ENCODE results near the gene SLC25A29. TPM values are rescaled to one million over a fixed set of nuclear protein-coding genes. Genes with fewer than 3 reads are reported as not detected.
"Not testable (repeated sequence)": the region's sequence is repeated elsewhere in the genome, so short reads cannot be mapped to it uniquely, and the experiment has no call there.

Gene SLC25A29
- total RNA-seq, 2 experiments from 2014 or later = 8.9 to 9.8 TPM

DNA sequence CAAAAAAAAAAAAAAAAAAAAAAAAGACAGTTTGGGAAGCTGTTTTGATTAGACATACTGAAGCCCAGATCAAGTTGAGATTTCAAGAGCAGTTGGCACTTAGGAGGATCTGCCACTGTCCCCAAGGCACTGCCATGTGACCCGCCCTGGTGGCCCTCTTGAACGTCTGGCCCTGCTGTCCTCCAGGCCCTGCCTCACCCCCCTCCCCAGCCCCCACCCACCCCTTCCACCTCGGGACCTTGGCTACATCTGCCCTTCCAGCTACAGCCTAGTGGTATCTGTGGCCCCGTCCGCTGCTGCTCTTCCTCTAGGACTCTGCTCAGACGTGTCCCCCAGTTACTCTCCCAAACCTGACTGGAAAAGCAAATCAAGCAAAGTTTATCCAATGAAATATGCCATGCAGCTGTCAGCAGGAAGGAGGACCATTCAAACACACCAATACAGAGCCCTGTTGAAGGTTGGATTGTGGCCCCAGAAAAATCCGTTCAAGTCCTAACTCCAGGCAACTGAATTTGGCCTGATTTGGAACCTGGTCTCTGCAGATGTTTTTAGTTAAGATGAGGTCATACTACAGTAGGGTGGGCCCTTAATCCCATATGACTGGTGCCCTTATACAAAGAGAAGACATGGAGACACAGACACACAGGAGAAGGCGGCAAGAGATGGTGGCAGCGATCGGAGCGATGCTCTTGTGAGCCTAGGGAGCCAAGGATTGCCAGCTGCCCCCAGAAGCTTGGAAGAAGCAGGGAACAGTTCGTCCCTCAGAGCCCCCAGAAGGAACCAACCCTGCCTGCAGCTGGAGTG lies 17.7 kb downstream of the SLC25A29 start:
- intact Hi-C loops (cut with micrococcal nuclease) = loop anchor here (5.0 kb wide), 1 partner anchor 496 kb away; the partner anchor contains the start of gene EML1
- no peaks in the 10 kb centered on the region for H3K36me3 Mint-ChIP-seq (ENCODE audit: low read depth)
- H3K27me3 Mint-ChIP-seq (ENCODE audit: low read depth) = no peaks in the 10 kb centered on the region
- H3K4me3 Mint-ChIP-seq = no peak overlapping the region
- DNase-seq = no peak
- no peak overlapping the region for H3K27ac Mint-ChIP-seq
- no peaks in the 10 kb centered on the region for H3K9me3 Mint-ChIP-seq
- CTCF ChIA-PET = interaction anchor here (1.0 to 2.2 kb wide), 2 partner anchors 14 to 46 kb away, joined by 3 to 6 read pairs; no protein-coding TSS in a partner anchor
- peaks cover 7% of the 10 kb centered on the region for H3K4me1 Mint-ChIP-seq (ENCODE audit: low read depth)

DNA sequence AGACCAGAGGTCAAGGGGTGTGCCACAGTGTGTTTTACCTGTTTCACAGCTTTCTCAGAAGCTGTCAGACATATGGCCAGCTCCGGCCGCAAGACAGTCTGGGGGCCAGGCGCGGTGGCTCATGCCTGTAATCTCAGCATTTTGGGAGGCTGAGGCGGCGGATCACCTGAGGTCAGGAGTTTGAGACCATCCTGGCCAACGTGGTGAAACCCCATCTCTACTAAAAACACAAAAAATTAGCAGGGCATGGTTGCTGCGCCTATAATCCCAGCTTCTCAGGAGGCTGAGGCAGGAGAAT lies 18.3 kb downstream of the SLC25A29 start:
- H3K4me3 Mint-ChIP-seq; H3K4me1 Mint-ChIP-seq (ENCODE audit: low read depth); H3K27me3 Mint-ChIP-seq (ENCODE audit: low read depth); H3K27ac Mint-ChIP-seq; H3K36me3 Mint-ChIP-seq (ENCODE audit: low read depth); DNase-seq; H3K9me3 Mint-ChIP-seq: not testable (repeated sequence)
- intact Hi-C loops (cut with micrococcal nuclease) = loop anchor here (5.0 kb wide), 1 partner anchor 496 kb away; the partner anchor contains the start of gene EML1
- CTCF ChIA-PET = interaction anchor here (1.0 to 2.2 kb wide), 3 partner anchors 15 to 75 kb away, joined by 3 to 6 read pairs (median 3); no protein-coding TSS in a partner anchor

- CTCF ChIA-PET = interaction anchor here (1.0 to 2.2 kb wide), 5 partner anchors 16 to 76 kb away, joined by 3 to 6 read pairs (median 3); no protein-coding TSS in a partner anchor
- intact Hi-C loops (cut with micrococcal nuclease) = loop anchor here (5.0 kb wide), 1 partner anchor 495 kb away; the partner anchor contains the start of gene EML1
Measured at GRCh38 chr14:100287202-100287997, 18.8 kb downstream of the SLC25A29 start.

DNA sequence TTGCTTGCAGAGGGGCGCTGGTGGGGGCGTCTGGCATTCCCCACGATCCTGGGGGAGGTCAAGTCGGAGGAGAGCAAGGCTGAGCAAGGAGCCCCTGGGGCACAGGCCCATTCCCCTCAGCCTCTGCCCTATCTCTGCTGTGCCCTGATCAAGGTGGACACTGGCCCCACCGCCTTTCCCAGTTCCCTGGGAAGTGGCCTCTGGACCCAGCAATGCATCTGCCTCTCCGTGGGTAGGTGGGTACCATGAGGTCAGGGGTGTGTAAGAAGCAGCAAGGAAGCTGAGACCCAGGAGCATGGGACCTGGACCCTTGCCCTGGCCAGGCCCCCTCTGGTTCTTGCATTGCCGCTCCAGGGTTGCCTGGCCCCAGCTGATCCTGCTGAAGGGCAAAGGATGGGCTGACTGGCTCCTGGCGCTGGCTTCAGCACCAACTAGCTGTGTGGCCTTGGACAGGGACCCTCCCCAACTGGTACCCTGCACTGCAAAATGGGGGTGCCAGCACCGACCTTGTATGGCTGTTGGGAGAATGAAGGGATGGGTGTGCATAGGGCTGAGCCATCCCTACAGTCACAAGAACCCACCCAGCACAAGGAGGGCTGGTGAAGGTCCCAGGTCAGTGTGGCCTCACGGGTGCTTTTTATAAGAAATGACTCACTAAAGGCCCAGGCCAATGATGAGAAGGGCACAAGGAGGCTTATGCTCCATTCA lies 19.6 kb downstream of the SLC25A29 start:
- H3K36me3 Mint-ChIP-seq (ENCODE audit: low read depth) = no peaks in the 10 kb centered on the region
- H3K4me3 Mint-ChIP-seq = peak overlapping the region; percentile 69

More at GRCh38 chr14:100287202-100287997, 18.8 kb downstream of the SLC25A29 start:
- H3K27me3 Mint-ChIP-seq (ENCODE audit: low read depth) = no peaks in the 10 kb centered on the region
- H3K4me1 Mint-ChIP-seq (ENCODE audit: low read depth) = peaks cover 7% of the 10 kb centered on the region
- no peak overlapping the region for H3K4me3 Mint-ChIP-seq
- no peak overlapping the region for H3K27ac Mint-ChIP-seq
- no peaks in the 10 kb centered on the region for H3K36me3 Mint-ChIP-seq (ENCODE audit: low read depth)
- H3K9me3 Mint-ChIP-seq = no peaks in the 10 kb centered on the region
- DNase-seq = no peak

DNA sequence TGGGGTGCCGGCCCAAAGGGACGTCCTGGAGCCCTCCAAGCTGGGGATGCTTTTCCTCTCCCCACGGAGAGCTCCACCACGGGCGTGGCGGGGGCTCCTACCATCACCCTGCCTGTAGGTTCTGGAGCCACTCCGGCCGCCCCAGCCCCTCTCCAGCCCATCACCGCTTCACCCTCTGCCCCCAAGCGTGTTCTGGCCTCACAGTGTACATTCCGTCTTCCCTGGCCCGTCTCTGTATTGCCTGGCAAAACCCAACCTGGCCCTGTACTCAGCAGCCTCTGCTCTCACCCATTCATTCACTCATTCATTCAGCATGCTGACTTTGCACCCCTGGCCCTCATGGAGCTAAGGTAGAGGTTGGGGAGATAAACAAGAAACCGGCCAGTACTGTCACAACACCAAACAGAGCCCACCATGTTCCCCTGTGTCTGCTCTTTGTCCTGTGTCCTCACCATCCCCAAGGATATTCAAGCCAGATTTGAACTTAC lies 20.3 kb downstream of the SLC25A29 start:
- Mint-ChIP-seq H3K9me3 (no peaks in the 10 kb centered on the region), H3K4me1 (ENCODE audit: low read depth) (peaks cover 8% of the 10 kb centered on the region), H3K36me3 (ENCODE audit: low read depth) (no peaks in the 10 kb centered on the region), H3K27me3 (ENCODE audit: low read depth) (no peaks in the 10 kb centered on the region), H3K27ac (peak overlapping the region; percentile 21), H3K4me3 (peak overlapping the region; percentile 69)
- intact Hi-C loops (cut with micrococcal nuclease) = loop anchor here (1.0 to 5.0 kb wide), 5 partner anchors 33 to 494 kb away; partner anchors contain the start of gene EML1
- DNase-seq = no peak
- CTCF ChIA-PET = interaction anchor here (0.6 to 3.9 kb wide), 22 partner anchors 10 to 367 kb away, joined by 3 to 26 read pairs (median 4); a partner anchor contains a TSS

More for the DNA sequence above, 19.6 kb downstream of the SLC25A29 start:
- CTCF ChIA-PET = interaction anchor here (0.6 to 3.9 kb wide), 18 partner anchors 10 to 91 kb away, joined by 3 to 26 read pairs (median 5); a partner anchor contains a TSS
- intact Hi-C loops (cut with micrococcal nuclease) = loop anchor here (5.0 kb wide), 1 partner anchor 494 kb away; the partner anchor contains the start of gene EML1
- Mint-ChIP-seq H3K4me1 (ENCODE audit: low read depth) (peaks cover 8% of the 10 kb centered on the region), H3K27me3 (ENCODE audit: low read depth) (no peaks in the 10 kb centered on the region), H3K27ac (no peak overlapping the region), H3K9me3 (no peaks in the 10 kb centered on the region)
- DNase-seq = no peak

DNA sequence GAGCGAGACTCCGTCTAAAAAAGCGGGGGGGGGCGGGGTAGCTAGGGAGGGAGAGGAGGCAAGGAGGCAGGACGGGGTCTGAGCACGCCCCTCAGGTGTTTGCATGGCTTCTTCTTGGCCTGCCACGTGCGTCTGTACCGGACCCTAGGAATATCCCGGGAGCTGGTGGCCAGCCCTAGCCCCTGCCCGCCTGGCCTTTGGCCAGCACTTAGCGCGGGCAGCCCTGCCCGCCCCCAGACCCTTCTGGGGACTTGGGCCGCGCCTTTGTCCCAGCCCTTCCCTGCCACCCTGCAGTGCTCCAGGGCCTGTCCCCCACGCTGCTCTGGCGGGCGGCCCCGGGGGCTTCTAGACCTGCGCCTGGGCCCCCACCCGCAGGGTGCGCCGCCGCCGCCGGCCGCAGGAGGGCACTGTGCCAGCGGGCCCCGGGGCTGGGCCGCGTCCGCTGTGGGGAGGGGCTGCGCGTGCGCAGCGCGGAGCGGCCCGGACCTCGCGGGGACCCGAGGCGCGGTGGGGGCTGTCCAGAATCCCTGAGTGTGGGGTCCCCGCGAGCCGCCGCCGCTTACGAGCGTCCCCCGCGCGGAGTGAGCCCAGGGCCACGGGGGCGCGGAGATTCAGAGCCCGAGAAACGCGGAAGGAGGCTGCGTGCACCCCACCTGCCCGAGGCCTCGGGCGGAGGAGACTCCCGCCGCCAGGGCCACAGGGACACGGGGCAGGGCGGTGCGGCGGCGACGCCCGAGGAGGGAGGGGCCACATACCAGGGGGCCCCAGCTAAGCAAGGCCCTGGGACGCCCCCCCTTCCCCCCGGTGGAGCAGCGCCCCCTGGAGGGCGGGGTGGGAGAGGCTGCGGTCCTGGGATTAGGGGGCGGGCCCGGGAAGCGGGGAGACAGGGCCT lies 21.0 kb downstream of the SLC25A29 start:
- CTCF ChIA-PET = interaction anchor here (0.6 to 3.9 kb wide), 28 partner anchors 10 to 368 kb away, joined by 3 to 26 read pairs (median 4); a partner anchor contains a TSS
- H3K4me3 Mint-ChIP-seq = peak overlapping the region; percentile 69
- peaks cover 8% of the 10 kb centered on the region for H3K4me1 Mint-ChIP-seq (ENCODE audit: low read depth)
- H3K27ac Mint-ChIP-seq = no peak overlapping the region
- peak; percentile 75 for DNase-seq
- peaks cover 2% of the 10 kb centered on the region for H3K36me3 Mint-ChIP-seq (ENCODE audit: low read depth)
- H3K9me3 Mint-ChIP-seq = no peaks in the 10 kb centered on the region
- intact Hi-C loops (cut with micrococcal nuclease) = loop anchor here (1.0 to 5.0 kb wide), 5 partner anchors 34 to 493 kb away; partner anchors contain the start of gene EML1
- H3K27me3 Mint-ChIP-seq (ENCODE audit: low read depth) = no peaks in the 10 kb centered on the region

DNA sequence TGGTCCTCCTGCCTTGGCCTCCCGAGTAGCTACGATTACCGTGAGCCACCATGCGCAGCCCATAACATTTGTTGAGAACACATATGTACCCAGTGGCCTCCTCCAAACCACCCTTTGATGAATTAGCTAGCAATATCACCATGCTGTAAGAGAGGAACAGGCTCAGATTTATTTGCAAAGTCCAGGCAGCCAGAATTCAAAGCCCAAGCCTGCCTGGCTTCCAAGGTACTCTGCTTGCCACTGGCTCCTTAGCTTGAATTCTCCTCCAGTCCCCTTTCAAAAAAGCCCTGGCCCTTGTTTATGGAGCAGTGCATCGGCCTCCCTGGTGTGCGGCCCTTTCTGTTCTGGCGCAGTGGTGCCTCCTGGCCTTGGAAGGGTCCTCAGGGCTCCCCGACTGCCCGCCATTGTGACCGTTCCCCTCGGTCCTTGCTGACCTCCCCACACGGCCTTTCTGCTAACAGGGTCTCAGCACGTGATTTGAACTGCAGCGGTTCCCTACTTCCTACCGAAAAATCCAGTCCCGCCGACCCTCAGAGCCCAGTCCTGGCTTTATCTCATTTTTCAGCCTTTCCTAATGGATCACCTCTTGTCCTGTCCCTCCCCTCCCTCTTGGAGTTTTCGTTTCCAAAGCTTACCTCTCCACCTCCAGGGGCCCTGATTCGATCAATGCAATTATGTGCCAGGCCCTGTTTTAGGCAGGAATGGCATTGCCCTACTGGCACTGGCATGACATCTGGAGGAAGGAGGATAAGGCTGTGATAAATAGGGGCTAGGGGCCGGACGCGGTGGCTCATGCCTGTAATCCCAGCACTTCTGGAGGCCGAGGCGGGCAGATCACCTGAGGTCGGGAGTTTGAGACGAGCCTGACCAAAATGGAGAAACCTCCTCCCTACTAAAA lies 22.0 kb downstream of the SLC25A29 start:
- no peaks in the 10 kb centered on the region for H3K9me3 Mint-ChIP-seq
- intact Hi-C loops (cut with micrococcal nuclease) = loop anchor here (2.0 kb wide), 2 partner anchors 35 to 43 kb away; no protein-coding TSS in a partner anchor
- H3K27ac Mint-ChIP-seq = no peak overlapping the region
- CTCF ChIA-PET = interaction anchor here (0.6 to 3.9 kb wide), 16 partner anchors 12 to 228 kb away, joined by 3 to 26 read pairs (median 4); no protein-coding TSS in a partner anchor
- H3K4me1 Mint-ChIP-seq (ENCODE audit: low read depth) = peaks cover 8% of the 10 kb centered on the region
- DNase-seq = no peak
- H3K4me3 Mint-ChIP-seq = peak overlapping the region; percentile 47
- no peaks in the 10 kb centered on the region for H3K27me3 Mint-ChIP-seq (ENCODE audit: low read depth)
- peaks cover 4% of the 10 kb centered on the region for H3K36me3 Mint-ChIP-seq (ENCODE audit: low read depth)

DNA sequence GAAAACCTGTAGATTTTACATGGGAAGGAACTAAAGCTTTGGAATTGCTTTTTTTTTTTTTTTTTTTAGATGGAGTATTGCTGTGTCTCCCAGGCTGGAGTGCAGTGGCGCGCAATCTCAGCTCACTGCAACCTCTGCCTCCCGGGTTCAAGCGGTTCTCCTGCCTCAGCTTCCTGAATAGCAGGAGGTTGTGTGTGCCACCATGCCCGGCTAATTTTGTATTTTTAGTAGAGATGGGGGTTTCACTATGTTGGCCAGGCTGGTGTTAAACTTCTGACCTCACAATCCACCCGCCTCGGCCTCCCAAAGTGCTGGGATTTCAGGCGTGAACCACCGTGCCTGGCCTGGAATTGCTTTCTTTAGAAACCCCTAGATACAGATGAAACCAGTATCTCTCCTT lies 22.8 kb downstream of the SLC25A29 start:
- H3K9me3 Mint-ChIP-seq; H3K27me3 Mint-ChIP-seq (ENCODE audit: low read depth); H3K36me3 Mint-ChIP-seq (ENCODE audit: low read depth); H3K4me1 Mint-ChIP-seq (ENCODE audit: low read depth); H3K27ac Mint-ChIP-seq; H3K4me3 Mint-ChIP-seq; DNase-seq; intact Hi-C loops (cut with micrococcal nuclease): not testable (repeated sequence)
- CTCF ChIA-PET = interaction anchor here (0.9 to 3.9 kb wide), 9 partner anchors 11 to 107 kb away, joined by 3 to 26 read pairs (median 8); no protein-coding TSS in a partner anchor

GRCh38 chr14:100282766-100283419 lies 23.4 kb downstream of the SLC25A29 start:
- H3K27ac Mint-ChIP-seq = no peak overlapping the region
- intact Hi-C loops (cut with micrococcal nuclease) = no loop called here

DNA sequence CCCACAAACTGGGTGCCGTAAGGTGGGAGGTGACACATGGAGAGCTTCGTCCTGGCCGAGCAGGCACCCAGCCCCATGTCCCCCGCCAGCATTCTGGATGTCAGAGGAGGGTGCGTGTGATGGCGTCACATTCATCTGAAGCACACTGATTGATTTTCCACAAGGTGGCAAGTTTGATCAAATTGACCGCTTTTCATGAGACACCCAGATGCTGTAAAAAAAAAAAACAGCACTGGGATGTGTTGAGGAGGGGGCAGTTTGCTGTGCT lies 24.2 kb downstream of the SLC25A29 start:
- Mint-ChIP-seq H3K4me1 (ENCODE audit: low read depth) (peaks cover 12% of the 10 kb centered on the region), H3K27ac (no peak overlapping the region)
- intact Hi-C loops (cut with micrococcal nuclease) = no loop called here

More at GRCh38 chr14:100282766-100283419, 23.4 kb downstream of the SLC25A29 start:
- DNase-seq = no peak
- Mint-ChIP-seq H3K9me3 (no peaks in the 10 kb centered on the region), H3K4me3 (no peak overlapping the region), H3K27me3 (ENCODE audit: low read depth) (no peaks in the 10 kb centered on the region), H3K4me1 (ENCODE audit: low read depth) (peaks cover 8% of the 10 kb centered on the region), H3K36me3 (ENCODE audit: low read depth) (peaks cover 4% of the 10 kb centered on the region)
- CTCF ChIA-PET = interaction anchor here (1.2 to 3.9 kb wide), 6 partner anchors 11 to 163 kb away, joined by 3 to 26 read pairs (median 8); no protein-coding TSS in a partner anchor

More for the DNA sequence above, 24.2 kb downstream of the SLC25A29 start:
- H3K27me3 Mint-ChIP-seq (ENCODE audit: low read depth) = no peaks in the 10 kb centered on the region
- DNase-seq = no peak
- H3K4me3 Mint-ChIP-seq = no peak overlapping the region
- CTCF ChIA-PET = interaction anchor here (1.4 to 1.7 kb wide), 2 partner anchors 10 to 164 kb away, joined by 3 to 8 read pairs; no protein-coding TSS in a partner anchor
- no peaks in the 10 kb centered on the region for H3K9me3 Mint-ChIP-seq
- H3K36me3 Mint-ChIP-seq (ENCODE audit: low read depth) = peaks cover 5% of the 10 kb centered on the region
